H1 (cell line): Measurements from ENCODE around the gene CHST11. TPM values are rescaled to one million over a fixed set of nuclear protein-coding genes. Genes with fewer than 3 reads are reported as not detected.

Experiments used
- CTCF ChIA-PET: fragments of 300-600 bp; sonication (Branson Sonifier 250); formaldehyde crosslinking; loops from one replicate; lab custom pipeline; 2021; ENCODE audit not compliant: partially characterized antibody; lab: Charles Lee
- POLR2A ChIA-PET: fragments of 300-600 bp; sonication (Branson Sonifier 250); formaldehyde crosslinking; loops from one replicate; lab custom pipeline; 2021; ENCODE audit warnings: inconsistent platforms; ENCODE audit not compliant: partially characterized antibody; lab: Charles Lee
- DNase-seq, 2 experiments: peaks; one replicate each; pipeline versions ENCODE4 v3.0.0 to v3.0.0-alpha.2; 2010 to 2022; ENCODE audit warnings: low spot score in 2 of 2, low read depth in 1 of 2, mixed read lengths in 1 of 2
- FAIRE-seq: peaks from 2 replicates; lab custom pipeline; 2011; peaks lifted over from hg19 to GRCh38; lab: Jason Lieb, UNC
- H2AFZ ChIP-seq: 2 replicates; pipeline ENCODE4 v1.8.1; 2012; ENCODE audit warnings: low read length, inconsistent platforms
- H2AK5ac ChIP-seq: 2 replicates; pipeline ENCODE4 v1.6.1; 2013; ENCODE audit warnings: low read depth, low read length
- H2BK120ac ChIP-seq: replicated peaks from 2 replicates; pipeline ENCODE3; 2013; ENCODE audit warnings: low read depth, low read length, inconsistent platforms
- H2BK12ac ChIP-seq: 2 replicates; pipeline ENCODE4 v1.6.1; 2013; ENCODE audit warnings: low read depth, low read length
- H2BK15ac ChIP-seq: 2 replicates; pipeline ENCODE4 v1.6.1; 2013; ENCODE audit warnings: low read length
- H2BK20ac ChIP-seq: 2 replicates; pipeline ENCODE4 v1.6.1; 2013; ENCODE audit warnings: low read length
- H2BK5ac ChIP-seq: 2 replicates; pipeline ENCODE4 v1.6.1; 2013; ENCODE audit warnings: low read depth, low read length
- H3K14ac ChIP-seq: 2 replicates; pipeline ENCODE4 v1.6.1; 2013; ENCODE audit warnings: inconsistent platforms; ENCODE audit not compliant: insufficient read length
- H3K18ac ChIP-seq: 2 replicates; pipeline ENCODE4 v1.6.1; 2013; ENCODE audit warnings: low read length; ENCODE audit errors: extremely low read depth
- H3K23ac ChIP-seq: 2 replicates; pipeline ENCODE4 v1.6.1; 2013; ENCODE audit warnings: inconsistent platforms; ENCODE audit not compliant: insufficient read length
- H3K23me2 ChIP-seq: 2 replicates; pipeline ENCODE4 v1.6.1; 2013; ENCODE audit warnings: low read depth, low read length
- H3K27ac ChIP-seq: 2 replicates; pipeline ENCODE4 v1.6.1; 2011; ENCODE audit warnings: low read depth, low read length, inconsistent platforms
- H3K27me3 ChIP-seq, 4 experiments: replicated peaks in 1 of 4; 1 replicate in 1 of 4; 2 replicates in 3 of 4; pipeline versions ENCODE4 v1.6.1 to v1.8.1; 2011 to 2013; ENCODE audit warnings: low read length in 3 of 4, mild to moderate bottlenecking in 3 of 4, inconsistent platforms in 2 of 4, mixed read lengths in 2 of 4, moderate library complexity in 1 of 4; ENCODE audit not compliant: control insufficient read depth in 3 of 4, insufficient read depth in 3 of 4; ENCODE audit errors: extremely low read depth in 1 of 4
- H3K36me3 ChIP-seq, 4 experiments: 2 replicates each; pipeline versions ENCODE4 v1.6.1 to v1.8.1; 2011 to 2013; ENCODE audit warnings: mild to moderate bottlenecking in 4 of 4, low read length in 3 of 4, moderate library complexity in 2 of 4, control low read depth in 1 of 4, inconsistent platforms in 1 of 4; ENCODE audit not compliant: insufficient read depth in 4 of 4, control insufficient read depth in 2 of 4
- H3K4ac ChIP-seq: replicated peaks from 2 replicates; pipeline ENCODE3; 2013; ENCODE audit warnings: low read length, low read depth, mixed read lengths, inconsistent platforms; ENCODE audit not compliant: insufficient read length
- H3K4me1 ChIP-seq, 4 experiments: replicated peaks in 1 of 4; 1 replicate in 1 of 4; 2 replicates in 3 of 4; pipeline versions ENCODE4 v1.6.1 to v1.8.1; 2011 to 2013; ENCODE audit warnings: low read length in 3 of 4, inconsistent platforms in 2 of 4, mixed read lengths in 1 of 4; ENCODE audit not compliant: insufficient read depth in 4 of 4, control insufficient read depth in 3 of 4
- H3K4me2 ChIP-seq, 2 experiments: 2 replicates each; pipeline versions ENCODE4 v1.6.1 to v1.8.1; 2011 to 2013; ENCODE audit warnings: low read depth in 2 of 2, low read length in 2 of 2, control low read depth in 1 of 2, inconsistent platforms in 1 of 2, mild to moderate bottlenecking in 1 of 2; ENCODE audit not compliant: insufficient read depth in 1 of 2
- H3K4me3 ChIP-seq, 4 experiments: fragments of 200-600, 300-600 bp in 1 of 4; sonication (generic), shearing (Covaris generic), sonication (Bioruptor Twin) in 1 of 4; 2 replicates each; pipeline versions ENCODE4 v1.5.1 to v1.8.1; 2011 to 2016; ENCODE audit warnings: low read length in 4 of 4, low read depth in 3 of 4, control low read depth in 2 of 4, inconsistent platforms in 2 of 4, mild to moderate bottlenecking in 2 of 4, mixed read lengths in 1 of 4, moderate library complexity in 1 of 4; ENCODE audit not compliant: insufficient read depth in 2 of 4; ENCODE audit errors: extremely low read depth in 1 of 4
- H3K56ac ChIP-seq: replicated peaks from 2 replicates; pipeline ENCODE3; 2013; ENCODE audit warnings: low read depth, mild to moderate bottlenecking, mixed read lengths, low read length, inconsistent platforms; ENCODE audit not compliant: insufficient read length
- H3K79me1 ChIP-seq: 2 replicates; pipeline ENCODE4 v1.6.1; 2013; ENCODE audit warnings: low read depth, low read length, control low read depth
- H3K79me2 ChIP-seq, 2 experiments: 2 replicates each; pipeline versions ENCODE4 v1.6.1 to v1.8.1; 2012 to 2013; ENCODE audit warnings: low read length in 2 of 2, mild to moderate bottlenecking in 2 of 2, inconsistent platforms in 1 of 2; ENCODE audit not compliant: insufficient read depth in 2 of 2, control insufficient read depth in 1 of 2
- H3K9ac ChIP-seq, 4 experiments: replicated peaks in 1 of 4; 1 replicate in 1 of 4; 2 replicates in 3 of 4; pipeline versions ENCODE4 v1.6.1 to v1.8.1; 2011 to 2013; ENCODE audit warnings: low read depth in 3 of 4, low read length in 3 of 4, control low read depth in 2 of 4, mild to moderate bottlenecking in 2 of 4, moderate library complexity in 2 of 4, inconsistent platforms in 1 of 4; ENCODE audit errors: extremely low read depth in 1 of 4
- H3K9me3 ChIP-seq, 2 experiments: 2 replicates each; pipeline versions ENCODE4 v1.6.1 to v1.8.1; 2012 to 2013; ENCODE audit warnings: mild to moderate bottlenecking in 2 of 2, moderate library complexity in 2 of 2, control low read depth in 1 of 2, inconsistent platforms in 1 of 2, low read depth in 1 of 2, low read length in 1 of 2, mixed read lengths in 1 of 2; ENCODE audit not compliant: insufficient read depth in 2 of 2
- H4K20me1 ChIP-seq, 2 experiments: replicated peaks in 1 of 2; 2 replicates each; pipeline versions ENCODE3 to v1.8.1; 2011 to 2013; ENCODE audit warnings: inconsistent platforms in 2 of 2, low read length in 2 of 2, mild to moderate bottlenecking in 1 of 2; ENCODE audit not compliant: insufficient read depth in 2 of 2, control insufficient read depth in 1 of 2
- H4K5ac ChIP-seq: 2 replicates; pipeline ENCODE4 v1.6.1; 2013; ENCODE audit warnings: low read length, low read depth, mixed read lengths, inconsistent platforms; ENCODE audit not compliant: insufficient read length
- H4K8ac ChIP-seq: 2 replicates; pipeline ENCODE4 v1.8.0; 2013; ENCODE audit warnings: mild to moderate bottlenecking, moderate library complexity, low read length, inconsistent platforms; ENCODE audit not compliant: insufficient read depth; ENCODE audit errors: extremely low read depth
- H4K91ac ChIP-seq: replicated peaks from 2 replicates; pipeline ENCODE3; 2013; ENCODE audit warnings: low read length, mixed read lengths, inconsistent platforms; ENCODE audit not compliant: insufficient read length
- KDM4A ChIP-seq: IDR thresholded peaks from one replicate; pipeline ENCODE4 v1.7.1; 2012; ENCODE audit warnings: low read depth, mild to moderate bottlenecking, moderate library complexity, low read length, inconsistent platforms; ENCODE audit not compliant: severe bottlenecking
- WGBS, 2 experiments: shearing (Covaris generic) in 1 of 2; methylation state at CpG; one replicate each; pipeline versions ENCODE4 v1.1.6 to v1.1.7; 2013 to 2015; ENCODE audit warnings: low lambda C conversion rate in 2 of 2, mixed read lengths in 2 of 2, inconsistent platforms in 1 of 2, low coverage in 1 of 2, missing lambda C conversion rate in 1 of 2; ENCODE audit not compliant: insufficient replicate concordance in 2 of 2, insufficient coverage in 1 of 2, insufficient read length in 1 of 2; ENCODE audit errors: extremely low coverage in 1 of 2, missing lambda C conversion rate in 1 of 2; 5-methylcytosine and 5-hydroxymethylcytosine counted together
- polyA plus RNA-seq, 7 experiments: library from polyadenylated mRNA; depleted of rRNA in 3 of 7; stranded (reverse) in 5 of 7; unstranded in 2 of 7; fragments of >200 nt in 5 of 7; fragments of 200-250 nt in 2 of 7; gene quantifications; 1 replicate in 5 of 7; 2 replicates in 1 of 7; 4 replicates in 1 of 7; pipeline versions ENCODE4 v1.2.1 to v1.2.3, GENCODE V29; 2011 to 2013; ENCODE audit warnings: missing spikeins in 2 of 7, mixed read lengths in 2 of 7
- total RNA-seq: library from RNA; stranded (reverse); fragmentation: NEBNext Ultra II Directional; extraction: Animal tissue kit (Norgen Biotek cat#: 25700); gene quantifications from 2 replicates; pipeline ENCODE4 v1.2.1, GENCODE V29; 2021

Gene CHST11
- total and polyA plus RNA-seq, 2 of the 8 experiments (the other 6 are each of a cell fraction or from before 2014, with no cell fraction given) = 14.4 to 20.8 TPM

- ChIA-PET CTCF (interaction anchor here (0.6 to 1.1 kb wide), 4 partner anchors 11 to 619 kb away, joined by 3 to 7 read pairs (median 4); no protein-coding TSS in a partner anchor), POLR2A (no interaction called here)
- H3K4me2 ChIP-seq = no peak overlapping the region
- no peaks in the 10 kb centered on the region; the same call in 1 of the 2 replicates for H3K23me2 ChIP-seq
- no peak overlapping the region for H2AK5ac ChIP-seq
- no peak overlapping the region; the same call in 1 of the 2 replicates for H4K8ac ChIP-seq
- H2AFZ ChIP-seq = no peak overlapping the region
- no peak overlapping the region for H3K4me3 ChIP-seq
- H3K23ac ChIP-seq = no peak overlapping the region
- H3K79me2 ChIP-seq = no peaks in the 10 kb centered on the region
- no peak for FAIRE-seq
- no peak overlapping the region for H3K27ac ChIP-seq
- no peak overlapping the region for H2BK20ac ChIP-seq
- no peaks in the 10 kb centered on the region for H3K9me3 ChIP-seq
- H2BK12ac ChIP-seq = no peak overlapping the region
- no peak for DNase-seq
- no peak overlapping the region for H4K5ac ChIP-seq
- H3K79me1 ChIP-seq = no peaks in the 10 kb centered on the region
- no peak overlapping the region for H2BK120ac ChIP-seq
- no peak overlapping the region for H3K56ac ChIP-seq
- H3K14ac ChIP-seq = no peak overlapping the region
- H3K4me1 ChIP-seq = peaks cover 0 to 13% (median 0%) of the 10 kb centered on the region in 4 experiments; a peak in 3 of 7 replicates
- WGBS, 2 experiments = 84% methylated on average over 4 of the region's 4 CpGs; no CpG with 5 or more reads in 1 of the 2 experiments
- no peak overlapping the region for H2BK5ac ChIP-seq
- H3K36me3 ChIP-seq = no peaks in the 10 kb centered on the region
- no peak overlapping the region for H2BK15ac ChIP-seq
- no peak overlapping the region for H3K9ac ChIP-seq
- H3K18ac ChIP-seq = no peak overlapping the region
- no peaks in the 10 kb centered on the region for H4K20me1 ChIP-seq
- TF ChIP-seq KDM4A = no peak
- no peaks in the 10 kb centered on the region for H3K27me3 ChIP-seq
- H4K91ac ChIP-seq = no peak overlapping the region
- H3K4ac ChIP-seq = no peak overlapping the region
Measured at GRCh38 chr12:104648756-104649155, 192.0 kb downstream of the CHST11 start.
